ENCODE data around the gene FAIM2.

Gene FAIM2

DNA sequence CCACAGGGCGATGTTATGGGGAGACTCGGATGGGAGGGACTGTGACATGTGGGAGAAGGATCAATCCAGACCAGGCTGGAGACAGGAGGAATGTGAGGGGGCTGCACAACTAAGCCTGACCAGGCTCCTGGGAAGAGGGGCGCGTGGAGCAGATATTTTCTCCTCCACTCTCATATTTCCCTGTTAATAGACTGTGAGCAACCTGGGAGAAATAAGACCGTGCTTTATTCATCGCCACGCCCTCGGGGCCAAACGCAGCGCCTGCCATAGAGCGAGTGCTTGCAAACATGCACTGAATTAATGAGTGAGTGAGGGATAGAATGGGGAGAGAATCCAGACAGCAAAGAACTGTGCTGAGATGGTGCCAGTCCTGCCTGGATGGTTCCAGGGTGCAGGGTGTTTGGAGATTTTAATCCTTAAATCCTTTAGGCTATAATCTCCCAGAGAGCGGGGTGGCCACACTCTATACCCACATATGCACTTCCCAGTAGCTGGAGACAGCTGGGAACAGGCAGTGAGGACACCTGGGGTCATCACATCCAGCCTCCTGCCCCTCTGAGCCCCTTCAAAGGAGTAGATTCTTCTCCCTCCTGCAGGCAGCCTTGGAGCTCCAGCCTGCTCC lies 13.6 kb upstream of the FAIM2 start:
- no peak for DNase-seq

DNA sequence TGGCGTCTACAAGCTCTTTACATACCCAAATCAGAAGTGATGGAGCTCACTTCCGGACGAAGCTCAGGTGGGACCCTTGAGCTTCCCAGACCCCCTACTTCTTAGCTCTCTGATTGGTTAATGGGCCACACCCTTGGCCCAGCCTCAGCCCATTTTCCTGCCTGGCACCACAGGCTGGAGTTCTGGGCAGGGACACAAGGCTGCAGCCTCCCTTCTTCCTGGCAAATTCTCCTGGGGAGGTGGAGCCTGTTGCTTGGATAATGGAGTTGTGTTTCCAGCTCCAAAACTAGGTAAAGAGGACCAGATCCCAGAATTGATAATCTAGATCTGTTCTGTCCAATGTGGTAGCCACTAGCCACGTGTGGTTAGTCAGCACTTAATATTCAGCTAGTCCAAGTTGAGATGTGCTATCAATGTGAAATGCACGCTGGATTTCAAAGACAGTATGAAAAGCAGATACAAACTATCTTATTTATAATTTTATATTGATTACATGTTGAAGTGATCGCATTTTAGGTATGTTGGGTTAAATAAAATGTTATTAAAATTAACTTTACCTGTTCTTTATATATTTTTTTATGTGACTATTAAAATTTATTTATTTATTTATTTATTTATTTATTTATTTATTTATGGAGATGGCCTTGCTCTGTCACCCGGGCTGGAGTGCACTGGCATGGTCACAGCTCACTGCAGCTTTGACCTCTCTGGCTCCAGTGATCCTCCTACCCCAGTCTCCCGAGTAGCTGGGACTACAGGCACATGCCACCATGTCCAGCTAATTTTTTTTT lies 12.6 kb upstream of the FAIM2 start:
- no peak for DNase-seq

DNA sequence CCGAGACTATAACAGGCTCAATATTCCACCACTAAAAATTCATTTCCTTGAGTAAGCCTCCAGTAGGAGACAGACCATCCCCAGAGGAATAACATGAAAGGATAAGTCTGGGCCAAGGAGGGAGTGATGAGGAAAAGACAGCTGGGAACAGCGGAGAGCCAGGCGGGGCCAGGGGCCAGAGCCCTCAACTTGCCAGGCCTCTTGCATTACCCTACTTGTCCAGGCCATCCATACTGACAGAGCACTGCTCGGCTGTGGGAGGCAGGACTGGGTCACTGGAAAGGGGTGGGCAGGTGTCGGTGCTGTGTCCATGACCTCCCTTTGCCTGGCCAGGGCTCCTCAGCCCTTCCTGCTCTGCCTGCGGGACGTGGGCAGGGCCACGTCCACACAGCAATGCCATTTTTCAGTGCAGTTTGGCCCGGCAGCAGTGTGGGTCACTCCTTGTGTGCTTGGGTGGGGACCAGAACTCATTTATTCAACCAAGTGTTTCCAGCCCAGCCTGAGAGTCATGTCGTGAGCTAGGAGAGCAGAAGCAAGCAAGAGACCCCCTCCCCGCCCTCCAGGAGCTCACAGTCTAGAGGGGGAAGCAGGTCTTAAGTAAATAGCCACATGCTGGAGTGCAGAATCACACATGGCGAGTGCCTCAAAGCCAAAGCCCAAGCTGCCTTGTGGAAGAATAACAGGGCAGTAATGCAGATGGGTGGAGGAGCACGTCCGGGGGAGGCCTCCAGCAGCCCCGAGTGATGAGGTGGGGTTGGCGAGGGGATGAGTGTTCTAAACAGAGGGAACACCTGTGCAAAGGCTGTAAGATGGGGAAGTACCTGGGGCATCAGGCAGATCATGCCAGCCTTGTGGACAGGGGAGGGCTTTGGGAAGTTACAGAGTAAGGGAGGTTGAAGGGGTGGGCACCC lies 8.9 kb upstream of the FAIM2 start:
- no peak for DNase-seq

DNA sequence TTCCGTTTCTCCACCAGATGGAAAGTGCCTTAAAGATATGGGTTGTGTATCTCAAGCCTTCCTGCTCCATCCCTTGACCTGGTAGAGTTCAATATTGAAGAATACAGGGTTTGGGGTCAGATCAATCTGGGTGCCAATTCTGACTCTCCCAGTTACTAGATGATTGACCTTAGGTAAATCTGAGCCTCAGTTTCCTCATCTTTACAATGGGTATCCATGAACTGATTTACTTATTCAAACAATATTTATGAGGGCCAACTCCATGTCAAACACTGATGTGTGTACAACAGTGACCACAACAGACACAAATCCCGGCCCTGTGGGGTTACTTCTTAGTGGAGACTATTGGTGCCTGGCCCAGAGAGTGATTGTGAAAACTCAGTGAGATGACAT lies 7.5 kb upstream of the FAIM2 start:
- DNase-seq = no peak

DNA sequence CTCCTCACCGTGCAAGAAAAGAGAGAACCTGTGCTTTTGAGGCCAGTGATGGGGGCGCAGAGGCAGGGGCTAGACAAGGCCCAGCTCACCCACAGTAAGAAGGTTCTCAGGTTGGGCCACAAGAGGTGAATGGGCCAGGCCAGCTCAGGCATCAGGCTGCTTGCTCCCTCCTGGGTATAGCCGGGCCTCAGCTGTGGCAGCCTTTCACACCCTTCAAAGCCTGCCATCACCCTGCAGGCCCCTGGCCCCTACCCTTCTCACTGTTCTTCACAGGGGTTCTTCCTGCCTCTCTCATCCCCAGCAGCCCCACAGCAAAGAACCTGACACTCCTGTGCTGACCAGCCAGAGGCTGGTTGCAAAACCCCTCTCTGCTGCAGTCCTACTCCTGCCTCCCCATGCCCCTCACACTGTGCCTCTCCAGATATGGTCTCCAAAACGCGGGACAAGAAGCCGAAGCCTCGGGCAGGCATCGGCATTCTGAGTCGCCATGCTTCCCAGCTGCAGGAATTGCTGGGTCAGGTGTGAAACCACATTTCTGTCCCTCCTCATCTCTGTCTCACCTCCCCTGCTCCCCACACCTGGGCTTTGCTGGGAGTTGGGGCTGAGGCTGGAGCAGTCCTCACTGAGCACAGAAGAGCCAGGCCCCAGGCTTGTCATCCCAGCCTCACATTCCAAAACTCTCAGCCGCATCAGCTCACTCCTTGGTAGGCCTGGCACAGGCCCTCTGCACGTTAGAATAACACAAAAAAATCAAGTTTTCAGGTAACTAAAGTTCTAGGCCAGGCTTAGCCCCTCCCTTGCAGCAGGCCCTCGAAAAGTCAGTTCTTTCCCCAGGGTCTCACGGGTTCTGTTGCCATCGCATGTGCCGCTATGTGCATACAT lies 6.9 kb upstream of the FAIM2 start:
- DNase-seq = no peak

DNA sequence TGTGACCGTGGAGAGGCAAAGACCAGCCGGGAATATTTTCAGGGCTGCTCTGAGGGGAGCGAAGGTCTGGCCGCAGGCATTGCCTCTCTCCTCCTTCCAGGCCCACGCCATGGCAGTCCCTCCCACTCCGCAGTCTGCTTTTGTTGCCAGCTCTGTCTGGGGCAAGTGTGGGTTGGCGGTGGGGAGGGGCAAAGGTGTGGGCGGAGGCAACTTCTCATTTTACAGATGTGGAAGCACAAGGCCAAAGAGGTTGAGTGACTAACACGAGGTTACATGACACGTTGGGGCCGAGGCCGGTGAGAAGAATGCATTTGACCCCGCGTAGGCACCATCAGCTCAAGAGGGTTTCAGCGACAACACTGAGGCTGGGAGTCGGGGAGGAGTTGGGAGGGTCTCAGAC lies 6.1 kb upstream of the FAIM2 start:
- no peak for DNase-seq

DNA sequence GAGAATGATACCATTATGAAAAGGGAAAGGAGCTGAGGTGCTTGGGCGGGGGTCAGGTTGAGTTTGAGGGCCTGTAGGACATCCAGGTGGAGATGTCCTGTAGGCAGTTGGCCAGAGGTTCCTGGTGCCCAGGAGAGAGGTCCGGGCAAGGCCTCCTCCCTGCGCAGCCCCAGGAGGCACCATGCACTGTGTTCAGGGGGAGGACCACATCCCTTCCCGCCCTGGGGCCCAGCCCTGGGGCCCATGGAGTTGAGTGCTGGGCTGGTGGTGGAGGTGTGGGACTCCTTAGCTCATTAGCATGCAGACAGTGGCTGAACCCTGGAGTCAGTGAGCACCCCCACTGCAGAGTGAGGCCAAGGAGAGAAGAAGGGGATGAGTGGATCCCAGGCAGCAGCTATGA lies 5.7 kb upstream of the FAIM2 start:
- no peak for DNase-seq

DNA sequence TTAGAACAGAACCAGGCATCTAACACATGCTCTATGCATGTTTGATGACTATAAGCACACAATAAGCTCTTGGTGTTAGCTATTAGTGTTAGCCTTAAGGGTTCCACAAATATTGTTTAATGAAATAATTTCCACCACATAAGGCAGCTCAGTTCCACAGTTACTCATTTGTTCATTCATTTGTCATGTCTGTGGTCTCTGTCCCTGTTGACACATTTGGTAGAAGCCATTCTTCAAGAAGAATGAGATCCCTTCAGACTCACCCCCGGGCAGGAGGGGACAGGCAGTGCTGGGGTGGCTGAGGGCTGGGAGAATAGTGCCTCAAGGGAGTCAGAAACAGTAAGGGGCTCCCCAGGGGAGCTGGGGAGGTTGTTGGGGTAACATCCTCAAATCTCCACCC lies 3.7 kb upstream of the FAIM2 start:
- DNase-seq = no peak

DNA sequence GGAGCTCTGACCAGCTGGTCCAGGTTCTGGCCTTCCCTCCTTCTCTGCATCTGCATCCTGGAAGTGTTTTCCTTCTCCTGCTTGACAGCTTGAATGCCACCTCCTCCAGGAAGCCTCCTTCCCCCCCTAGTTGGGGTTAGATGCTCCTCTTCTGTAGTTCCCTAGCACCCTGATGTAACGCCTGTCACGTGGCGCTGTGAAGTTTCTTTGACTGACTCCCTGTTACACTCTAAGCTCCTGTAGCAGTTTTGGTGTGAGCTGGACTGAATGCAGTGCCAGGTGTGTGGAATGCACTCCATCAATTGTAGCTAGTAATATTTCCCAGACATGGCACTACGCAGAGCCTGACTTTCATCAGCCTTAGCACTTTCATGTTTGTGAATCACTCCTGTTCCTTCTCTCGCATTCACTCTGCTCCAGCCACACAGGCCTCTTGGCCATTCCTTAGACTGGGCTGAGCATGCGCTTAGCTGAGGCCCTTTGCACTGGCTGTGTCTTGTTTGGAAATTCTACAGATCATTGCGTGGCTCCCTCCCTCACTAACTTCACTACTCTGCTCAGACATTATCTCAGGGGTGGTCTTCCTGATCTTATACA lies 2.1 kb upstream of the FAIM2 start:
- DNase-seq = no peak

DNA sequence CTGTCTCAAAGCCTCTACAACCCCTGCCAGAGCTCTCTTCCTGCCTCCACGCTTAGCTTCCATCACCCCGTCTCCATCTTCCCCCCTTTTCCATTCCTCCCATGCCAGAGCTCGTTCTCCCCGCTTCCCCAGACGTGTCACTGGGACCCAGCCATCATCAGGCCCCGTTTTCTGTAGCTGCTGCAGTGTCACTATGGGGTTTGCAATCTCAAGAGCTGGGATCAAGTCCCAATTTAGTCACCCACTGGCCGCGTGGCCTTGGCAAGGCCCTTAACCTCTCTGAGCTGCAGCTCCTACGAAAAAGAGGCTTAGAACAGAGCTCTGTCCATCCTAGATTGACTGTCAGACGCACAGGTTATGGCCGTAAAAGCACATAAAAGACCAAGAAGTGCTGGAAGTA lies 901 bp upstream of the FAIM2 start:
- DNase-seq = no peak

DNA sequence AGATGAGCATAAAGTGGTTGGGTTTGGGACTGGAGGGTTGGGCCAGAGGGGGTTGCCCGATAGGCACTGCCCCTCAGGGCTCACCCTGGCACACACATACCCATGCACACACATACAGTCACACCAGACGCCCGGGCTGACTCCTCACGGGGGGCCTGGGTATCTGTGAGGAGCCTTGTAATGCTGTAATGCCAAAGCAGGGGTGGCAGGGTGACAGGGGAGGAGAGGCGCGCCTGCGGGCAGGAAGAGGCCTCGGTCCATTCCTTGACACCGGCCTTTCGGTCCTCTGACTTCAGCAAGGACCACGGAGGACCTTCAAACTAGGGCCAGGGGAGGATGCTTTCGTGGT lies 375 bp downstream of the FAIM2 start:
- DNase-seq = no peak

DNA sequence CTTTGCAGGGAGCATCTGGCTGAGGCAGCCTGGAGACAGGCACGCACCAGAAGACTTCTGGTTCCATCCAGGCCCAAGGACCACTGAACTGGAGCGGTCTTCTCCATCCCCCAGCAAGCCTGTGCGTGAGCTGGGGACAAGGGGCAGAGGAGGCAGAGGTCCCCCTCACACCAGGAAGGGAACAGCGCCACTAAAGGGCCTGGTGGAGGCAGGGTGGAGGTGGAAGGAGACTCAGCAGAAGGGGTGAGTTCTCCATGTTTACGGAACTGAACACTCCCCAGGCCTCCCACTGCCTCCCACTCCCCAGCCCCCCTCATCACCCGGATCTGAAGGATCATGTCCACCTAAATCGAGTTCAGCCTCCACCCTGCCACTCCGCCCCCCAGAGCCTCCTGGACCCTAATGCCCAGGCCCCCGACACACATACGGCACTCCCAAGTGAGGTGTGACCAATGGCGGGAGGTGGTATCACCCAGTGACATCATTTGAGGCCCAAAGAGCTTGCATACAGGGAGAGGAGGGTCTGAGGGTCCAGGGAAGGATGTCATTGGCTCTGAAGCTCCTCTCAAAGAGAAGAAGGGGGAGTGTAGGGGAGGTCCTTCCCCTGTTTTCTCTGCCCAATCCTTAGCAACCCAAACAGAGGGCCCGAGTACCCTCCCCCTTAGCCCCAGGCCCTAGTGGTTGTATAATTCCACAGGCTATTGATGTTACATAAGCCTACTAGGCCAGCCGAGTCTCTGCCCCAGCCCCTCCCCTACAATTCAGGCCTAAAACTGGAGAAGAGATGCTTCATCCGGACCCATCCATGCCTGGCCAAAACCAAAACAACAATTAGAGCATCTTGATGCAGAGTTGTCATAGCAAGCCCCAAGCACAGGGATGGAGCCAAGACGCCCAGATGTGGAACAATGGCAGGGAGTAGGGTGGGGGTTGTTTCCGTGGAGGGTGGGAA lies 1.0 kb downstream of the FAIM2 start:
- no peak for DNase-seq

DNA sequence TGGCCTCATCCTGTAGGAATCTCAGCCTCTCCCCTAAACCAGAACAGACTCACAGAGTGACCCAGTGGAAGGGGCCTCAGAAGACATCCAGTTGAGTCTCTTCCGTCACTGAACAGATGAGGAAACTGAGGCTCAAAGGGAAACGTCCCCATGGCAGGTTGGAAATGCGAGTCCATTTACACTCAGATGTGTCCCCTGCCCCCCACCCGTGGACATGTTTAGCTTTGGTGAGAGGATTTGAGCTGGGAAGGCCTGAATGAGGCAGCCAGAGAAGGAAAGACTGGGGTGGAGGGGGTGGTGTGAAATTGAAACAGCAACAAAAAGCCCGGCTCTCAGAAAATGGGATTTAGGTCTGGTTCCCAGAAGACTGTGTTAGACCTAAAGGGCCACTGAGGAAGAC lies 1.7 kb downstream of the FAIM2 start:
- DNase-seq = no peak

DNA sequence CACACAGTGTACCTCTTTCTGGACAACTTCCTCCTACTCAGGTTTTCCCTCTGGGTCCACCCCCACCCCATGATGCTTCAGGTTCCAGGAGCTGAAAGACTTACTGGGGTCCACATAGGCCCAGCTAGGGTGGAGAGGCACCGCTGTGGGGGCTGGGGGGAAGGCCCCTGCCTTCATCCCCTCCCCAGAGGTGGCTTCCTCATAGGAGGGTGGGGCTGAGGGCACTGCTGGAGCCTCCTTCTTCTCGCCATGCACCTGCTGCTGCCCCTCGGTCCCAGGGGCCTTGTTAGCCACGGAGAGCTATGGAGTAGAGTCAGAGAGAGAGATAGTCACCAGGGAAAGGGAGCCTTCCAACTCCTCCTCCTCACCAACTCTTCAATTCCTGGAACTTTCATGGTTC lies 2.7 kb downstream of the FAIM2 start:
- DNase-seq = no peak

DNA sequence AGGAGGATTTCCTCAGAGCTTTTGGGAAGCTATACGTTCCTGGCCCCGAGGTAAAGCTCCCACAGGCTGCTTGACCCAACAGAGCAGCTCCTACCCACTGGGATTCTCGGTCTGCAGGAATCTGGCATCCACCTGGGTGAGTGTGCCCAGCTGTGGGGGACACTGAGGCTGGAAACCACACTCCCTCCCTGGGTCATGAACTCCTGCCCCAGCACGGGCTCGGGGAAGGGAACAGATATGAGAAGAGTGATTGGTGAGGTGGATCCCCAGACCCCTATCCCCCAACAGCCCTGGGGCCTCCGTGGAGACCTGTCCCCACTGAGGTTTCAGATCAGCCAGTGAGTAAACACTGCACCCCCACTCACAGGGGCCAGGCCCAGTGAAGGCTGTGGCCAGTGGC lies 3.3 kb downstream of the FAIM2 start:
- DNase-seq = no peak

DNA sequence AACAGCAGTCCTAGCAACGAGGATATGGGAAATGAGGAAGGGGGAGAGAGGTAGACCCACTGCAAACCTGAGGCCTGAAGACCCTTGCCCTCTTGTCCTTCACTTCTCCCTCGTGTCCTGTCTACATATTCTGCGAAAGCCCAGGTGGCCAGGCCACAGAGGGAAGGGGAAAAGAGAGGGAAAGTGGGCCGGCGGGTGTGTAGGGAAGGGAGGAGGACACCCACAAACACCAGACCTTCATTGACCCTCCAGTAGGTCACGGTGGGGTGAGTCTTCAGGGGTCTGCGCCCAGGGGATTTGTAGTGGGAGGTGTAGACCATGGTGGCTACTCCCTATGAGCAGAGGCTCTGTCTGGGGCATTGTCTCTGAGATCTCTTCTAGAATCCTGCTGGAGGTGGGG lies 3.8 kb downstream of the FAIM2 start:
- no peak for DNase-seq

DNA sequence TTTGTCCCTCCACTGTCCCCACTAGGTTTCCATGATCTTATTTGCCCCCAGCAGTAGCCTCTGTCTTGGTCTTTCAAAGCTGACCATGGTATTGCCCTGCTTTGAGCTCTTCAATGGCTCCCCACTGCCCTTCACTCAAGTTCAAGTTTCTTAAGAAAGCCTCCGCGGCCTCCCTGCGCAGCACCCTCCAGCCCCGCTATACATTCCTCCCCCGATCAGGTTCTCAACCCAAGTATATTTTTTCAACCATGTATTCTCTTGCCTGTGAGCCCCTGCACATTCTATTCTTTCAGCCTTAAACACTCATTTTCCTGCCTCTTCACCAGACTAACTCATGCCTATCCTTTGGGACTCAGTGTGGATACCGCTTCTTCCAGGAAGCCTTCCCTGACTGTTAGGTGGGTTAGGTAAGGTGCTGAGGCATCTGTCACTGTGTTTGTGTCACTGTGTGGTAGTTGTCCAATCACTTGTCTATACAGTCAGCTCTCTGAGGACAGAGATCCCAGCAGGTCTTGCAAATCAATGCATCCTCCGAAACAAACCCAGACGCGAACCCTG lies 4.3 kb downstream of the FAIM2 start:
- DNase-seq = no peak

DNA sequence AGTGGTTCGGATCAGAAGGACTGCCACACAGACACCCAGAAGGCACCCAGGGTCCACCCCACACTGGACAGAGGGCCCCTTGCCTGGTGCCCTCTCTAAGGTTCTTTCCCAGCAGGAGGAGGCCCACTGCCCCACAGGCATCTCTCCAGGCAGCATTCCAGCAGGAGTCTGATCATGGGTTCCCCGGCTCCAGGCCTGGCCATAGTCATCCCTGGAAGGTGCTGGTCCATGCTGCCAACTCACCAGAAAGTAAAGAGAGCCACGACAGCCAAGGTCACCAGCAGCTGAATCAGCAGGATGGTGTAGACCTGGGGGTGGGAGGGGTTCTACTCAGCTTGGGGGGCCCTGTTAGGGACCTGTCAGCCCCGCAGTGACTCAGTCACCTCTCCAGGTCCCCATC lies 6.4 kb downstream of the FAIM2 start:
- DNase-seq = no peak

DNA sequence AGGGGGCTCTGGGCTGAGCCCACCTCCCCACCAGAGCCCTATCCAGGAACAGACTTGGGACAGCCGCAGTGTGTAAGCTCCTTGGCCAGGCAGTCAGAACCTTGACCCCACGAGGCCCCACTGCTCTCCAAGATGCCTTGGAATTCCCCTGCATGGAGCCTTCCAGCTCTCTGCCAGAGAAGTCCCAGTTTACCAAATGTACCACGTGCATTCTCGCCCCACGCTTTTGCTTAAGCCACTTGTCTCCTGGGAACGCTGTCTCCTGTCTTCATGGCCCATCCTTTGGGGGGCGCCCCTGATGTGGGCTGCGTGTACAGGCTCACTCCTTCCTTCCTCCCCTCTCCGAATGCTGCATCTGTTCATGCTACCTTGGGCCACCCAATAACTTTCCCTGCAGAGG lies 7.9 kb downstream of the FAIM2 start:
- no peak for DNase-seq

DNA sequence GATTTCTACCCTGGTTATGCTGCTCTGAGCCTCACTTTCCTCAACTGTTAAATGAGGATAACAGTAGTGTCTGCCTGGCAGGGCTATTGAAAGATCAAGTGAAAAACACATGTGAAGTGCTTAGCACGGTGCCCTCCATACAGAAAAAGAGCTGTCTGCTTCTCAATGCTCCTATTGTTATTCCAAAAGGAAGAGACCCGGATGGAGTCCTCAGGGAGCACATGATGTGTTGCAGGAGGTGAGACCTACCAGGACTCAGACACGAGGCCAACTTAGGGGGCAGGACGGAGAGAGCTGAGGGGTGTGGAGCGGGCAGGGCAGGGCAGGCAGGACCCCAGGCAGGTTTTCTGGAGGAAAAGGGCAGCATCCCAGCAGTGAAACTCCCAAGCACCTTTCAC lies 8.9 kb downstream of the FAIM2 start:
- DNase-seq = no peak

Data from activated CD4-positive, alpha-beta T cell treated with anti-CD3 and anti-CD28 coated beads for 1 hour (primary cell).